ENCODE measurements around the gene SPATA9.

- TF ChIP-seq CTCF (IDR thresholded peaks at IDR 0.05): no peak
- no peak for TF ChIP-seq EZH2 (IDR thresholded peaks at IDR 0.05; ENCODE audit: borderline replicate concordance, insufficient read depth, low read depth, low read length, poor library complexity, severe bottlenecking)
Observed at GRCh38 chr5:95623706-95624105, 59.1 kb downstream of the SPATA9 start.

All from B cell (primary cell).